NB4 (cell line): ENCODE data around the gene TMEM61.
"Not testable (repeated sequence)": the region's sequence is repeated elsewhere in the genome, so short reads cannot be mapped to it uniquely, and the experiment has no call there.

Experiments used
- DNase-seq: peaks from one replicate; pipeline ENCODE4 v3.0.0; 2010; ENCODE audit warnings: low read depth
- H3K4me3 ChIP-seq: one replicate; pipeline ENCODE4 v1.5.1; 2011; ENCODE audit warnings: mild to moderate bottlenecking, low read depth, low read length, moderate library complexity
- CTCF ChIP-seq: IDR thresholded peaks from one replicate; pipeline ENCODE4 v1.5.1; 2012; ENCODE audit warnings: low read depth, low read length
- MAX ChIP-seq: IDR thresholded peaks from 2 replicates; pipeline ENCODE4 v1.6.1; 2011; ENCODE audit warnings: low read depth, low read length
- MYC ChIP-seq: IDR thresholded peaks from 2 replicates; pipeline ENCODE4 v1.6.1; 2011; ENCODE audit warnings: low read depth, low read length
- POLR2A ChIP-seq: IDR thresholded peaks from 2 replicates; pipeline ENCODE4 v1.6.1; 2011; ENCODE audit warnings: mild to moderate bottlenecking; ENCODE audit not compliant: insufficient read length; ENCODE audit errors: extremely low read depth

The TMEM61 gene

GRCh38 chr1:55012661-55013060, 32.2 kb downstream of the TMEM61 start:
- no peak overlapping the region for H3K4me3 ChIP-seq
- no peak for DNase-seq
- TF ChIP-seq CTCF (no peak), MYC (no peak), MAX (no peak), POLR2A (no peak)

GRCh38 chr1:55015123-55015522, 34.7 kb downstream of the TMEM61 start:
- H3K4me3 ChIP-seq: no peak overlapping the region
- DNase-seq: no peak
- TF ChIP-seq MYC (no peak), MAX (no peak), CTCF (no peak), POLR2A (no peak)

- TF ChIP-seq MAX (no peak), CTCF (no peak), POLR2A (no peak), MYC (no peak)
- DNase-seq: no peak
- H3K4me3 ChIP-seq: no peak overlapping the region
These were observed 35.5 kb downstream of the TMEM61 start for GRCh38 chr1:55015731-55016620.

GRCh38 chr1:55018395-55018794, 38.0 kb downstream of the TMEM61 start:
- no peak for DNase-seq
- no peak overlapping the region for H3K4me3 ChIP-seq
- no peak for TF ChIP-seq MYC
- TF ChIP-seq POLR2A: no peak
- no peak for TF ChIP-seq MAX
- no peak for TF ChIP-seq CTCF

DNA sequence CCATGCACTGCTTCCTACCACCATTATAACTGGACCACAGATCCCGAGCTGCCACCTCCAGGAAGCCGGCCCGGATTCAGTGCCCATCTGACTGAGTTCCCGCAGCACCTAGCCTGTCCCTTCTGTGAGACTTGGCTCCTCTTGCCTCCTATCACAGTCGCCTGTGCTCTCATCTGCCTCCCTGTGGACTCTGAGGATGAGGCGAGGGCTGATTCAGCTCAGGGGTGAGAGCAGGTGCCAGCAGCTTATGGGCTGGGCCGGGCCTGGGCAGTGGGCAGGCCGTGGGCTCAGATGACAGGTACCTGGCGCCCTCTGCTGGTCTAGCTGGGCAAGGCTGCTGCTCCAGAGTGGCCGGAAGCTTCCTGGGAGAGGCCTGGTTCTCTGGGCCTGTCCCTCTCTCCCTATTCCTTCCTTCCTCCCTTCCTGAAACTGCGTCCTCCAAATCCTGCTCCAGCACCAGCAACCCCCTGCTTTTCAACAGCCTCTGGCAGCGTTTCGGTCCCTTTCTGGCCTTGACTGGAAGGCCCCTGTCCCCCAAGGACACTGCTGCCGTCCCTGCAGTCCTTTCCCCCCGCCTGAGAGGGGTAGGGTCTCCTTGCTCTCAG, 41.6 kb downstream of the TMEM61 start:
- TF ChIP-seq MAX (no peak), CTCF (peak; percentile 74)
- DNase-seq: peak; percentile 83
- no peak overlapping the region for H3K4me3 ChIP-seq

DNA sequence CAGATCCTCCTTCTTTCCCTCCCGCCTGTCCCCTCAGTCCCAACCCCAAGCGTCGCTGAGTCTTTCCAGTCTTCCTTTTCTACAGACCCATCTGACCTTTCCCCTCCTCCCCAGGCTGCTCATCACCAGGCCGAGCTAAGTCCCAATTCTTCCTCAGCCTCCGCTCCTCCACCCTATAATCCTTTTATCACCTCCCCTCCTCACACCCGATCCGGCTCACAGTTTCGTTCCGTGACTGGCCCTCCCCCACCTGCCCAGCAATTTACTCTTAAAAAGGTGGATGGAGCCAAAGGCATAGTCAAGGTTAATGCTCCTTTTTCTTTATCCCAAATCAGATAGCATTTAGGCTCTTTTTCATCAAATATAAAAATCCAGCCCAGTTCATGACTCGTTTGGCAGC, 43.7 kb downstream of the TMEM61 start:
- DNase-seq, H3K4me3 ChIP-seq: not testable (repeated sequence)

DNA sequence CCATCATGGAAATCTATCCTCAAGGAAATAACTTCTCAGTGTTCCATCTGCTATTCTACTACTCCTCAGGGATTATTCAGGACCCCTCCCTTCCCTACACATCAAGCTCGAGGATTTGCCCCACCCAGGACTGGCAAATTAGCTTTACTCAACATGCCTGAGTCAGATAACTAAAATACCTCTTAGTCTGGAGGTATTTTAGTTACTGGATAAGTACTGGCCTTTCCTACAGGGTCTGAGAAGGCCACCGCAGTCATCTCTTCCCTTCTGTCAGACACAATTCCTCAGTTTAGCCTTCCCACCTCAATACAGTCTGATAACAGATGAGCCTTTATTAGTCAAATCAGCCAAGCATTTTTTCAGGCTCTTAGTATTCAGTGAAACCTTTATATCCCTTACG, 46.3 kb downstream of the TMEM61 start:
- H3K4me3 ChIP-seq, DNase-seq: not testable (repeated sequence)

GRCh38 chr1:55031098-55031497, 50.7 kb downstream of the TMEM61 start:
- DNase-seq, H3K4me3 ChIP-seq: not testable (repeated sequence)
